Measurements from ENCODE around the gene SSBP2. TPM values are rescaled to one million over a fixed set of nuclear protein-coding genes. Genes with fewer than 3 reads are reported as not detected.

The SSBP2 gene
- total and polyA plus RNA-seq, 3 experiments from 2014 or later = 9.2 to 21.8 (median 10.4) TPM

GRCh38 chr5:81749561-81750307 lies 1.2 kb downstream of the SSBP2 start:
- peak overlapping the region; percentile 75 to 93 (median 86) for H3K27ac Mint-ChIP-seq
- Histone ChIP-seq H3K4me3 (ENCODE audit: low read length) (peak overlapping the region; percentile 58), H3K27ac (ENCODE audit: low read depth, low read length) (peak overlapping the region; percentile 3), H3K4me1 (ENCODE audit: insufficient read depth, low read length) (peaks cover 17% of the 10 kb centered on the region), H3K36me3 (ENCODE audit: insufficient read depth, low read length) (no peaks in the 10 kb centered on the region), H3K27me3 (ENCODE audit: insufficient read depth, low read length, poor library complexity, severe bottlenecking) (no peaks in the 10 kb centered on the region), H3K9me3 (ENCODE audit: low read length) (no peaks in the 10 kb centered on the region)
- DNase-seq = peak; percentile 26 to 72 (median 44)
- H3K4me1 Mint-ChIP-seq = peaks cover 10 to 44% (median 21%) of the 10 kb centered on the region in 3 donors
- H3K4me3 Mint-ChIP-seq = peak overlapping the region; percentile 91 to 98 (median 95)
- ChIA-PET CTCF (interaction anchor here (1.0 to 2.2 kb wide), 4 partner anchors 8 to 107 kb away, joined by 3 to 28 read pairs (median 10); no protein-coding TSS in a partner anchor), POLR2A (interaction anchor here (0.5 to 3.6 kb wide), 8 partner anchors 30 to 528 kb away, joined by 3 to 135 read pairs (median 8); partner anchors contain the start of genes ATG10 and RPS23)
- H3K9me3 Mint-ChIP-seq = no peaks in the 10 kb centered on the region
- H3K27me3 Mint-ChIP-seq = peaks cover 3 to 11% of the 10 kb centered on the region in 2 donors
- H3K36me3 Mint-ChIP-seq = peaks cover 0 to 7% (median 0%) of the 10 kb centered on the region in 3 donors

- H3K36me3 Mint-ChIP-seq = peaks cover 0 to 7% (median 0%) of the 10 kb centered on the region in 3 donors
- ChIA-PET POLR2A (interaction anchor here (0.5 to 3.6 kb wide), 2 partner anchors 102 to 315 kb away, joined by 9 to 135 read pairs; no protein-coding TSS in a partner anchor), CTCF (no interaction called here)
- Histone ChIP-seq H3K36me3 (ENCODE audit: insufficient read depth, low read length) (no peaks in the 10 kb centered on the region), H3K9me3 (ENCODE audit: low read length) (no peaks in the 10 kb centered on the region), H3K4me1 (ENCODE audit: insufficient read depth, low read length) (peaks cover 17% of the 10 kb centered on the region), H3K4me3 (ENCODE audit: low read length) (peak overlapping the region; percentile 58), H3K27me3 (ENCODE audit: insufficient read depth, low read length, poor library complexity, severe bottlenecking) (no peaks in the 10 kb centered on the region), H3K27ac (ENCODE audit: low read depth, low read length) (no peak overlapping the region)
- H3K4me1 Mint-ChIP-seq = peaks cover 10 to 47% (median 21%) of the 10 kb centered on the region in 3 donors
- peak overlapping the region; percentile 91 to 98 (median 95) for H3K4me3 Mint-ChIP-seq
- DNase-seq = no peak
- H3K9me3 Mint-ChIP-seq = no peaks in the 10 kb centered on the region
- peak overlapping the region in 6 of 8 donors; percentile 85 to 93 (median 88) for H3K27ac Mint-ChIP-seq
- H3K27me3 Mint-ChIP-seq = peaks cover 3 to 11% of the 10 kb centered on the region in 2 donors
Observed at GRCh38 chr5:81749192-81749560, 1.7 kb downstream of the SSBP2 start.

- POLR2A ChIA-PET = no interaction called here
- peaks cover 17% of the 10 kb centered on the region for H3K4me1 ChIP-seq (ENCODE audit: insufficient read depth, low read length)
- CTCF ChIA-PET = no interaction called here
- H3K9me3 ChIP-seq (ENCODE audit: low read length) = no peaks in the 10 kb centered on the region
- Mint-ChIP-seq H3K4me1 (peaks cover 10 to 51% (median 21%) of the 10 kb centered on the region in 3 donors), H3K36me3 (peaks cover 0 to 7% (median 0%) of the 10 kb centered on the region in 3 donors), H3K4me3 (peak overlapping the region; percentile 7 to 98 (median 95)), H3K27ac (peak overlapping the region in 4 of 8 donors; percentile 43 to 86 (median 56)), H3K9me3 (no peaks in the 10 kb centered on the region), H3K27me3 (peaks cover 5 to 11% of the 10 kb centered on the region in 2 donors)
- DNase-seq = no peak
- no peak overlapping the region for H3K27ac ChIP-seq (ENCODE audit: low read depth, low read length)
- no peak overlapping the region for H3K4me3 ChIP-seq (ENCODE audit: low read length)
- no peaks in the 10 kb centered on the region for H3K36me3 ChIP-seq (ENCODE audit: insufficient read depth, low read length)
- no peaks in the 10 kb centered on the region for H3K27me3 ChIP-seq (ENCODE audit: insufficient read depth, low read length, poor library complexity, severe bottlenecking)
Observed at GRCh38 chr5:81748556-81748955, 2.3 kb downstream of the SSBP2 start.

DNA sequence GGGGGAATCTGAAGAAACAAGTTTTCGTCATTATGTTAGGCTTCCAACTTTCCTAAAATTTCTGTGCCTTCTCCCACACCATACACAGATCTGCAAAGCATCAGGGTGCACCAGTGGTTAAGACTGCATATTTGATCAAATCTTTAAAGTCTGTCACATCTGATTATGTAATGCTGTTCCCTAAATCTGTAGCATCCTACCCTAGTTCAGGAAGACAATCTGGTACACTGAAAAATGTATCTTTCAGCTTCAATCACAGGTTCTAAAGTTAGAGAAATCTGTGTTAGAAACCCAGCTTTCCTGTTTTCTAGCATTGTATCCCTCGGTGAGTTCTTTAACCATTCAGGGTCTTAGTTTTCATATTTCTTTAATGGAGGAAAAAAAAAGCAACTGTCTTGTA lies 3.9 kb downstream of the SSBP2 start:
- H3K4me1 ChIP-seq (ENCODE audit: insufficient read depth, low read length) = peaks cover 15% of the 10 kb centered on the region
- Mint-ChIP-seq H3K36me3 (peaks cover 0 to 7% (median 0%) of the 10 kb centered on the region in 3 donors), H3K27ac (peak overlapping the region in 1 of 8 donors; percentile 22), H3K4me3 (peak overlapping the region in 1 of 7 donors; percentile 98), H3K9me3 (no peaks in the 10 kb centered on the region), H3K4me1 (peaks cover 9 to 53% (median 21%) of the 10 kb centered on the region in 3 donors), H3K27me3 (peaks cover 5 to 11% of the 10 kb centered on the region in 2 donors)
- H3K9me3 ChIP-seq (ENCODE audit: low read length) = no peaks in the 10 kb centered on the region
- POLR2A ChIA-PET = no interaction called here
- H3K36me3 ChIP-seq (ENCODE audit: insufficient read depth, low read length) = no peaks in the 10 kb centered on the region
- no peak overlapping the region for H3K27ac ChIP-seq (ENCODE audit: low read depth, low read length)
- no peaks in the 10 kb centered on the region for H3K27me3 ChIP-seq (ENCODE audit: insufficient read depth, low read length, poor library complexity, severe bottlenecking)
- CTCF ChIA-PET = no interaction called here
- no peak overlapping the region for H3K4me3 ChIP-seq (ENCODE audit: low read length)
- no peak for DNase-seq

DNA sequence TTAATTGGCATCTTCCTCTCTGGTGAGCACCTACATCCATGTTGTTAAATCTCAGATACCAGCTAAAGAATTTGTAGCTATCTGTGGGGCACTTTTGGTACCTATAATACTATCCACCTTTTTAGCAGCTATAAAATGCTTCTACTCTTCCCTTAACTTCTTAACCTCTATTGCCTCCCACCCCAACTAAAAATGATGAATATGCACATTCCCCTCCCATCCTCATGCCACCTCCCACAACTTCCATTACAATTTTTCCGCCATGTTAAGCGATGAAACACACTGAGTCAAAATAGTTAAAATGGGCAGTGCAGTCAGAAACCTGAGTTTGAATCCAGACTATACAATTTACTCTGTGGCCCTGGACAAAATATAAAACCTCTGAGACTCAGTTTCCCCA lies 10.1 kb downstream of the SSBP2 start:
- Mint-ChIP-seq H3K36me3 (peaks cover 0 to 2% (median 0%) of the 10 kb centered on the region in 3 donors), H3K27me3 (peaks cover 0 to 2% of the 10 kb centered on the region in 2 donors), H3K27ac (no peak overlapping the region), H3K4me1 (peaks cover 0 to 41% (median 7%) of the 10 kb centered on the region in 3 donors), H3K4me3 (no peak overlapping the region), H3K9me3 (peaks cover 0 to 2% (median 0%) of the 10 kb centered on the region in 5 donors)
- no peaks in the 10 kb centered on the region for H3K4me1 ChIP-seq (ENCODE audit: insufficient read depth, low read length)
- H3K27ac ChIP-seq (ENCODE audit: low read depth, low read length) = no peak overlapping the region
- H3K27me3 ChIP-seq (ENCODE audit: insufficient read depth, low read length, poor library complexity, severe bottlenecking) = no peaks in the 10 kb centered on the region
- H3K9me3 ChIP-seq (ENCODE audit: low read length) = no peaks in the 10 kb centered on the region
- ChIA-PET POLR2A (no interaction called here), CTCF (interaction anchor here (1.0 kb wide), 1 partner anchor 10 kb away, joined by 5 read pairs; the partner anchor contains the start of gene SSBP2)
- no peak overlapping the region for H3K4me3 ChIP-seq (ENCODE audit: low read length)
- H3K36me3 ChIP-seq (ENCODE audit: insufficient read depth, low read length) = no peaks in the 10 kb centered on the region
- DNase-seq = no peak

DNA sequence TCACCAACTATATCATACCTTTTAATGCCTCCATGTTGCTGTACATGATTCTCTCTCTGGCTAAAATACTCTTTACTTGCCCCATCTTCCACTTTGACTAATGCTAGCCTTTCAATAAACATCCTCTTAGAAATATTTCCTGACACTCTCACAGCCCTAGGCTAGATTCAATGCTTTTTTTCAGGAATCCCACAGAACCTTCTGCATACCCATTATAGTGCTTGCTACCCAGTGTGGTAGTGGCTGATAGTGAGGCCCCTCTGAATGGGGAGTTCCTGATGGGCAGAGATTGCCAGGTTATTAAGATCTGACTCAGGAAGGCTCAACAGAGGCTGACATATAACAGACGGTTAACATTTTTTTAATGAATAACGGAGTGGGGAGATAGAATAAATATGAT lies 11.6 kb downstream of the SSBP2 start:
- H3K4me1 ChIP-seq (ENCODE audit: insufficient read depth, low read length) = no peaks in the 10 kb centered on the region
- H3K4me3 ChIP-seq (ENCODE audit: low read length) = no peak overlapping the region
- ChIA-PET CTCF (no interaction called here), POLR2A (no interaction called here)
- H3K4me1 Mint-ChIP-seq = peaks cover 0 to 37% (median 7%) of the 10 kb centered on the region in 3 donors
- H3K36me3 ChIP-seq (ENCODE audit: insufficient read depth, low read length) = no peaks in the 10 kb centered on the region
- peaks cover 0 to 2% (median 0%) of the 10 kb centered on the region in 3 donors for H3K36me3 Mint-ChIP-seq
- H3K27me3 Mint-ChIP-seq = peaks cover 0 to 2% of the 10 kb centered on the region in 2 donors
- DNase-seq = no peak
- no peak overlapping the region for H3K4me3 Mint-ChIP-seq
- no peak overlapping the region for H3K27ac Mint-ChIP-seq
- peaks cover 0 to 2% (median 0%) of the 10 kb centered on the region in 5 donors for H3K9me3 Mint-ChIP-seq
- H3K9me3 ChIP-seq (ENCODE audit: low read length) = no peaks in the 10 kb centered on the region
- H3K27me3 ChIP-seq (ENCODE audit: insufficient read depth, low read length, poor library complexity, severe bottlenecking) = no peaks in the 10 kb centered on the region
- no peak overlapping the region for H3K27ac ChIP-seq (ENCODE audit: low read depth, low read length)

DNA sequence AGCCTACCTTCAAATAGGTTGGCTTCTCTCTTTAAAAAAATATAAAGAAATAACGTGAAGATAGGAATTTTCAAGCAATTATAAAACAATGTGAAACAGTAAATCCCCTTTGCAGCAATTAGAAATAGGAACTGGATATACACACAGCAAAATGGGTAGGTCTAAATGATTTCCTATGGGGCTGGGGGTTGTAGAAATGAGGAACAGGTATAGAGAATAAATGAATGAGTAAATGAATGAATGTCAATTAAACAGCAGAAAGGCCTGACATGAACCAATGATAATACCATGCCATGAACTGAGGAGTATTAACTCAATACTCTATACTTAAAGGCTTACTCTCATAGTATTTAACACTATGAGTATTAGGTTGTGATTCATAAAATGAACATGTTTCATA lies 21.6 kb downstream of the SSBP2 start:
- no peak overlapping the region for H3K4me3 Mint-ChIP-seq
- H3K36me3 ChIP-seq (ENCODE audit: insufficient read depth, low read length) = no peaks in the 10 kb centered on the region
- no peak overlapping the region for H3K27ac Mint-ChIP-seq
- peaks cover 0 to 3% (median 0%) of the 10 kb centered on the region in 3 donors for H3K36me3 Mint-ChIP-seq
- ChIA-PET CTCF (no interaction called here), POLR2A (no interaction called here)
- H3K4me3 ChIP-seq (ENCODE audit: low read length) = no peak overlapping the region
- H3K9me3 Mint-ChIP-seq = no peaks in the 10 kb centered on the region
- H3K27me3 Mint-ChIP-seq = no peaks in the 10 kb centered on the region
- no peak for DNase-seq
- H3K27me3 ChIP-seq (ENCODE audit: insufficient read depth, low read length, poor library complexity, severe bottlenecking) = no peaks in the 10 kb centered on the region
- H3K9me3 ChIP-seq (ENCODE audit: low read length) = no peaks in the 10 kb centered on the region
- peaks cover 3% of the 10 kb centered on the region for H3K4me1 ChIP-seq (ENCODE audit: insufficient read depth, low read length)
- no peak overlapping the region for H3K27ac ChIP-seq (ENCODE audit: low read depth, low read length)
- peaks cover 4 to 48% (median 23%) of the 10 kb centered on the region in 3 donors for H3K4me1 Mint-ChIP-seq

DNA sequence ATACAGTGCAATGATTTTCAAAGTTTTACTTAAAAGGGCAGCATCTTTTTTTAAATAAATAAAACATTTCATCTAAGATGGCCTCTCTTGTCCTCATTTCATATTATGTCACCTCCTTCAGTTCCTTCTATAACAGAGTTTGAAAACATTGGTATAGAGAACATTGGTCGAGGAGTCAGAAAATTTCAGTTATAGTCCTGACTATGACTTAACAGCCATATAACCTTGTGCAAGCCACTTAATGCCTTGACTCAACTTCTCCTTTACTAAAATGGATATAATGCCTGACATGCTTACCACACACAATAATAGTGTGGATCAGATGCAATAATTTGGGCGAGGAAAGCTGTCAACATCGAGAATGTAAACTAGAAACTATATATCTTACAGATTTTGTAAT lies 22.6 kb downstream of the SSBP2 start:
- H3K9me3 ChIP-seq (ENCODE audit: low read length) = no peaks in the 10 kb centered on the region
- ChIA-PET CTCF (no interaction called here), POLR2A (no interaction called here)
- Mint-ChIP-seq H3K27ac (no peak overlapping the region), H3K9me3 (no peaks in the 10 kb centered on the region), H3K4me1 (peaks cover 4 to 45% (median 19%) of the 10 kb centered on the region in 3 donors), H3K36me3 (peaks cover 0 to 5% (median 0%) of the 10 kb centered on the region in 3 donors), H3K27me3 (no peaks in the 10 kb centered on the region), H3K4me3 (no peak overlapping the region)
- no peak overlapping the region for H3K4me3 ChIP-seq (ENCODE audit: low read length)
- no peaks in the 10 kb centered on the region for H3K36me3 ChIP-seq (ENCODE audit: insufficient read depth, low read length)
- DNase-seq = no peak
- peaks cover 3% of the 10 kb centered on the region for H3K4me1 ChIP-seq (ENCODE audit: insufficient read depth, low read length)
- H3K27ac ChIP-seq (ENCODE audit: low read depth, low read length) = no peak overlapping the region
- H3K27me3 ChIP-seq (ENCODE audit: insufficient read depth, low read length, poor library complexity, severe bottlenecking) = no peaks in the 10 kb centered on the region

All from CD8-positive, alpha-beta memory T cell (primary cell).